Testis (tissue), 3 donors: Measurements from ENCODE around the gene PNPLA2. TPM values are rescaled to one million over a fixed set of nuclear protein-coding genes. Genes with fewer than 3 reads are reported as not detected.

Experiments used
- DNase-seq: peaks from one replicate; pipeline ENCODE4 v3.0.0-alpha.2; 2019
- H3K27ac ChIP-seq, 2 donors: fragments of 200-600 bp; sonication (generic); one replicate each; pipeline ENCODE4 v1.5.1; 2019
- H3K27me3 ChIP-seq: fragments of 200-600 bp; sonication (generic); one replicate; pipeline ENCODE4 v1.5.1; 2019
- H3K36me3 ChIP-seq: fragments of 200-600 bp; sonication (generic); one replicate; pipeline ENCODE4 v1.5.1; 2017; ENCODE audit warnings: low read depth; ENCODE audit errors: missing control alignments
- H3K4me1 ChIP-seq: fragments of 200-600 bp; sonication (generic); one replicate; pipeline ENCODE4 v1.5.1; 2019
- H3K4me3 ChIP-seq, 2 donors: fragments of 200-600 bp; sonication (generic); one replicate each; pipeline ENCODE4 v1.5.1; 2017 to 2019
- H3K9me3 ChIP-seq: fragments of 200-600 bp; sonication (generic); one replicate; pipeline ENCODE4 v1.5.1; 2017
- POLR2A ChIP-seq: fragments of 450-650 bp; IDR thresholded peaks from one replicate; pipeline ENCODE4 v1.6.1; 2017; ENCODE audit warnings: antibody characterized with exemption, mild to moderate bottlenecking, moderate library complexity
- WGBS, 2 donors: methylation state at CpG; one replicate each; pipeline ENCODE4 v1.1.5; 2018; 5-methylcytosine and 5-hydroxymethylcytosine counted together
- intact Hi-C: fragments of 100-400 bp; cut with DNase I; formaldehyde crosslinking; loops from one replicate; pipeline ENCODE4 v1.15.1; 2023; ENCODE audit warnings: low total_unique reads
- polyA plus RNA-seq: library from polyadenylated mRNA; stranded (reverse); fragments of 350-450 nt; fragmentation: Illumina TruSeq; extraction: RNeasy Lipid Tissue Mini Kit (QIAGEN cat#74804); gene quantifications from one replicate; pipeline ENCODE4 v1.2.3, GENCODE V29; 2014; ENCODE audit warnings: low read depth, low replicate concordance; ENCODE audit not compliant: insufficient read depth
- total RNA-seq, 2 donors: library from RNA; depleted of rRNA; stranded (reverse); fragments of >200 nt; gene quantifications; one replicate each; pipeline ENCODE4 v1.2.3, GENCODE V29; 2016
- TF ChIP-seq, protein P1 (sequence below), 3 experiments: fragments of 450-650 bp in 2 of 3; fragments of 200-600 bp in 1 of 3; sonication (generic) in 1 of 3; IDR thresholded peaks; one replicate each; pipeline ENCODE4 v1.5.1; 2016 to 2019; ENCODE audit warnings: antibody characterized with exemption in 3 of 3, mild to moderate bottlenecking in 2 of 3, moderate library complexity in 1 of 3

The PNPLA2 gene
- total and polyA plus RNA-seq, 3 donors from 2014 or later: 86.7 to 108 (median 96.7) TPM

DNA sequence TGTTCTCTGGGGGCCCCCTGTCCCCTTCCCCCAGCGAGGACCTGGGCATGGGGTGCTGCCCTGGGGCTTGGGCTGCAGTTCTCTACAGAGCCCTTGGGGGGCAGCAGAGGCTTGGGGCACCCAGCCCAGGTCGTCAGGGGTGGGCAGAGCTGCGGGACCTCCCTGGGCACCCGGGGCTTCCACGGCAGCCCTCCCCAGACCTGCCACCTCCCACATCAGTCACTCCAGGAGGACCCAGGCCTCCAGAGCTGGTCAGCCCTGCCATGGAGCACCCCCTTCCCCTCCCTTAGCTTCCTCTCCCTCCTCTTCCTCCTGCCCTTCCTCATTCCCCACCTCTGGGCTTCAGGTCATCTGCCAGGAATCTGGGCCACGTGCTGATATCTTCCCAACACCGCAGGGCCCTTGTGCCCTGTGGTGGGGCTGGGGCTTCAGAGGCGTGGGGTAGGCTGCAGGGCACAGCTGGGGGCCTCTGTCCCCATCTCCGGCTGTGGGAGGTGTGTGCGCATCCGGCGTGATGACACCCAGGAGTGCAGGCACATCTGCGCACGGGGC lies 29.7 kb downstream of the PNPLA2 start:
- no peaks in the 10 kb centered on the region for H3K9me3 ChIP-seq
- 15 to 30% methylated on average over 6 to 14 of the region's 14 CpGs for WGBS, 2 donors
- H3K27ac ChIP-seq: no peak overlapping the region
- no peak for DNase-seq
- H3K4me3 ChIP-seq: peak overlapping the region in 1 of 2 donors; percentile 57
- TF ChIP-seq, protein P1, sequence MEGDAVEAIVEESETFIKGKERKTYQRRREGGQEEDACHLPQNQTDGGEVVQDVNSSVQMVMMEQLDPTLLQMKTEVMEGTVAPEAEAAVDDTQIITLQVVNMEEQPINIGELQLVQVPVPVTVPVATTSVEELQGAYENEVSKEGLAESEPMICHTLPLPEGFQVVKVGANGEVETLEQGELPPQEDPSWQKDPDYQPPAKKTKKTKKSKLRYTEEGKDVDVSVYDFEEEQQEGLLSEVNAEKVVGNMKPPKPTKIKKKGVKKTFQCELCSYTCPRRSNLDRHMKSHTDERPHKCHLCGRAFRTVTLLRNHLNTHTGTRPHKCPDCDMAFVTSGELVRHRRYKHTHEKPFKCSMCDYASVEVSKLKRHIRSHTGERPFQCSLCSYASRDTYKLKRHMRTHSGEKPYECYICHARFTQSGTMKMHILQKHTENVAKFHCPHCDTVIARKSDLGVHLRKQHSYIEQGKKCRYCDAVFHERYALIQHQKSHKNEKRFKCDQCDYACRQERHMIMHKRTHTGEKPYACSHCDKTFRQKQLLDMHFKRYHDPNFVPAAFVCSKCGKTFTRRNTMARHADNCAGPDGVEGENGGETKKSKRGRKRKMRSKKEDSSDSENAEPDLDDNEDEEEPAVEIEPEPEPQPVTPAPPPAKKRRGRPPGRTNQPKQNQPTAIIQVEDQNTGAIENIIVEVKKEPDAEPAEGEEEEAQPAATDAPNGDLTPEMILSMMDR (IDR thresholded peaks at IDR 0.05): peak; percentile 53 to 80 (median 80)
- no peak for TF ChIP-seq POLR2A
- intact Hi-C loops: no loop called here
- H3K27me3 ChIP-seq: no peaks in the 10 kb centered on the region
- H3K36me3 ChIP-seq: no peaks in the 10 kb centered on the region
- peaks cover 60% of the 10 kb centered on the region for H3K4me1 ChIP-seq

DNA sequence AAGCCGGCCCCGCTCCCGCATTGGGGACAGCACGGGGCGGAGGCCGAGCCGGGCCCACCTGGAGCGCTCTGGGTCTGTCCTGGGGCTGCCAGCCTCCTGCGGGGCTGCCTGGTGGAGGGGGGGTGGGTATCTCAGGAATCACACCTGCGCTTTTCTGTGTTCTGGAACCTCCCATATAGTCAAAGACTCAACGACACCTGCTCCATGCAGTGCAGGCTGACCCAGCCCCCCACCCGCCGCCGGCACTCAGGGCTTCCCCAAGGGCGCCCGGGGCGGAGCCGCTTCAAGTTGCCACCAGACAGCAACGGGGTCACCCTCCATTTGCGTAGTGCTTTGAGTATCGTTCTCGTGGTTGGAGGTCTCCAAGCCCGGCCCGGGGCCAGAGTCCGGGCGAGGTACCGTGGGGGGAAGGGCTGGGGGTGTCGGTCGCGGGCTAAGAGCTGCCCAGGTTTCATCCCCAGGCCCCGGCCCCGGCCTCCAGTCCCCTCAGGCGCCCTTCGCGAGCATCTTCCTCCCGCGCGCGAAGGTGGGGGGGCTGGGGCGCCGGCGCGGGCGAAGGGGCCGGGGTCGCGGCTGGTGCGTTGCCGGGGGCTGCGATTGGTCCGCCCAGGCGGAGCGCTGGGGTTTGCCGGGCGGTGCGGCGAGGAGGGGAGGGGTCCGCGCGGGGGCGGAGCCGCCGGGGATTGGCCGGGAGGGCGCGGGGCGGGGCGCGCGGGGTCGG lies 30.6 kb downstream of the PNPLA2 start:
- H3K27me3 ChIP-seq: no peaks in the 10 kb centered on the region
- TF ChIP-seq, protein P1 (IDR thresholded peaks at IDR 0.05): no peak
- no peak for TF ChIP-seq POLR2A
- peak overlapping the region; percentile 46 to 57 for H3K4me3 ChIP-seq
- H3K4me1 ChIP-seq: peaks cover 52% of the 10 kb centered on the region
- DNase-seq: no peak
- 6 to 29% methylated on average over 20 to 48 of the region's 71 CpGs for WGBS, 2 donors
- intact Hi-C loops: no loop called here
- H3K9me3 ChIP-seq: no peaks in the 10 kb centered on the region
- H3K27ac ChIP-seq: no peak overlapping the region
- H3K36me3 ChIP-seq: no peaks in the 10 kb centered on the region

DNA sequence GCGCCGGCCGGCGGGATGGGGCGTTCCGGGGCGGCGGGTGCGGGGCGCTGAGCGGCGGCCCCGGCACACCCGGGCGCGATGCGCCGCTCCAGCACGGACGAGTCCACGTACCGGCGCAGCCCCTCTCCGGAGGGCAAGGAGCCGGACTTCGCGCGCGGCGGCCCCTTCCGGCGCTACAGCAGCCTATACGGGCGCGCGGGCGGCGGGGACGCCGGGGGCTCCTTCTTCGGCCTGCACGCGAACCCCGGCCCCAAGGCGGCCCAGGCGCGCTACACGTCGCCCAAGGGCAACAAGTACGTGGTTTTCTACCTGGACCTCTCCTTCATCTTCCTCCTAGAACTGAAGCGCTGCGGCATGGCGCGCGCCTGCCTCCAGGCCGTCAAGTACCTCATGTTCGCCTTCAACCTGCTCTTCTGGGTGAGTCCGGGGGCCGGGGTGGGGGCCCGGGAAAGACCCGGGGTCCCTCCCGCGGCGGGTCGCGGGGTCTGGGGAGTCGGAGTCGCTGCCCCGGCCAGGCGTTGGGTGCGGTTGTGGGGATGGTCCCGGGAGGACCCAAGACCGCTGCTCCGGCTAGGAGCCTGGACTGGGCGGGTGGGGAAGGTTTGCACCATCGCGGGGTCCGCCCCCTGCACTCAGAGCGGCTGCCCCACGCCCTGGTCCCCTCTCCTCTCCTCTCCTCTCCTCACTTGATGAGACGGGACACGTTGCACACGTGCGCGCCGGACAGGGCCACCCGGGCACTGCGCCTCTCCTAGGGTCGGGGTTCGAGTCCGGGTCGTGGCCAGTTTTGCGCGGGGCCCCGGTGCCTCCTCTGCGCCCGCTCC lies 31.4 kb downstream of the PNPLA2 start:
- H3K9me3 ChIP-seq: no peaks in the 10 kb centered on the region

DNA sequence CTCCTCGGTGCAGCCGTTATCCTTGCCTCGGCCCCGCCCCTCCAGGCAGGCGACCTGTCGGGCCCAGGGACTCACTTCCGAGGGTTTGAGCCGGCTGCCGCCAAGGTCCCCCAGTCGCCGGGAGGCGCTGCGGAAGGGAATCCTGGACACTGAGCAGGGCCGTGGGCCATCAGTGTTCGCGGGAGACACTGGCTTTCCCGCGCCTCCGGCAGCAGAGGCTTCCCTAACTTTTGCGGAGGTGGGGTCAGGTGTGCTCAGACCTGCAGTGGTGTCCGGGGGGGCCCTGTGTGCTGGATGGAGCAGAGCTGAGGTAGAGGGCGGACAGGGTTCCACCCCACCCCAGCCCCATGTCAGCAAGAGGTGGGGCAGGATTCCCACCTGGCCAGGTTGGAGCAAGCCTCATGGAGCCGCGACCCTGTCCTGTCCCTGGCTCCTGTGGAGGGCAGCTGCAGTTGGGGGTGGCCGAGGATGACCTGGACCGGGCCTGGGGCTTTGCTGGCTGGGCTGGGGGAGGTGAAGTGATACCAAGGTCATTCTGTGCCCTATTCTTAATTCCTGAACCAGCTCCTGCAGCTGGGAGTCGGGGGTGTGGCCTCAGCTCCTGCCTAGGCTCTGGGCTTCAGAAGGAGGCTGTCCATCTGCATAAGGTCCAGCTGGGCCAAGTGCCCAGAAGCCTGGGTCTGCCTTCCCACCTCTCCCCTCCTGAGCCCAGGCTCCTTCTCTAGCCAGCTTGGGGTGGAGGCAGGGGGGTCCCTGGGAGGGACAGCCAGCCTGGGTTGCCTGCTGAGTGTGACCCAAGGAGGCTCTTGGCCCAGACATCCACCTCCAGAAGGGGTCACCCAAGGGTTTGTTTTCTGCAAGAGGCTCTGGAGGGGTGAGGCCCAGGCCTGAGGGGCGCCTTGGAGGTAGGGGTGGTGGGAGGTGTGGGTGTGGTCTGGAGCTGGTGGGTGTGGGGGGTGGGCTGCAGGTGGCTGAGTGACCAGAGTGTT lies 32.4 kb downstream of the PNPLA2 start:
- WGBS, 2 donors: 44 to 47% methylated on average over 6 to 15 of the region's 28 CpGs
- Histone ChIP-seq H3K27ac (no peak overlapping the region), H3K36me3 (no peaks in the 10 kb centered on the region), H3K9me3 (no peaks in the 10 kb centered on the region), H3K4me1 (peaks cover 37% of the 10 kb centered on the region), H3K27me3 (no peaks in the 10 kb centered on the region), H3K4me3 (peak overlapping the region in 1 of 2 donors; percentile 51)
- DNase-seq: no peak
- intact Hi-C loops: no loop called here
- TF ChIP-seq, protein P1 (IDR thresholded peaks at IDR 0.05): no peak

More for the DNA sequence above, 31.4 kb downstream of the PNPLA2 start:
- WGBS, 2 donors: 6 to 11% methylated on average over 16 to 77 of the region's 97 CpGs
- H3K36me3 ChIP-seq: no peaks in the 10 kb centered on the region
- H3K4me3 ChIP-seq: peak overlapping the region; percentile 46 to 51
- DNase-seq: no peak
- TF ChIP-seq, protein P1 (IDR thresholded peaks at IDR 0.05): no peak
- no peak for TF ChIP-seq POLR2A
- intact Hi-C loops: no loop called here
- H3K27ac ChIP-seq: peak overlapping the region in 1 of 2 donors; percentile 36
- H3K27me3 ChIP-seq: no peaks in the 10 kb centered on the region
- peaks cover 46% of the 10 kb centered on the region for H3K4me1 ChIP-seq
